Measurements from ENCODE around the gene PLXNA4.

DNA sequence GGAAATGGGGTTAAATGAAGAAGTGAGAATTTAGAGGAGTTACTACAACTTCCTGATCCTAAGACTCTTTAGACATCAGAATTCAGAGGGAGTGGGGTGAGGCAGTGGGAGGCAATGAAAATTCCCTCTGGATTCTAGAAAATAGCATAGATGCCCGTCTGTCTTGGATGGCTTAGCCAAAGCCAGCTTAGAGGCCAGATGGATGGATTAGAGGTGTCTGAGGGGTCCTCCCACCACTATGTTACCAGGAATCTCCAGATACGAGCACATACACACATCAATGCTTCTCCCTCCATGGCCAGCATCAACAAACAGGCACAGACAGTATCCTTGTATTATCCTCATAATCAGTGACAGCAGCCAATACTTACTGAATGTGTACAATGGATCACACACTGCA, 418.1 kb downstream of the PLXNA4 start:
- TF ChIP-seq ZBTB21 (tag by site-specific recombination; IDR thresholded peaks at IDR 0.05) (no peak), ZNF394 (tag by site-specific recombination; IDR thresholded peaks at IDR 0.05; ENCODE audit: borderline replicate concordance) (no peak), KLF9 (tag by site-specific recombination; IDR thresholded peaks at IDR 0.05; ENCODE audit: low read depth) (no peak)
- TF ChIP-seq, protein P1, sequence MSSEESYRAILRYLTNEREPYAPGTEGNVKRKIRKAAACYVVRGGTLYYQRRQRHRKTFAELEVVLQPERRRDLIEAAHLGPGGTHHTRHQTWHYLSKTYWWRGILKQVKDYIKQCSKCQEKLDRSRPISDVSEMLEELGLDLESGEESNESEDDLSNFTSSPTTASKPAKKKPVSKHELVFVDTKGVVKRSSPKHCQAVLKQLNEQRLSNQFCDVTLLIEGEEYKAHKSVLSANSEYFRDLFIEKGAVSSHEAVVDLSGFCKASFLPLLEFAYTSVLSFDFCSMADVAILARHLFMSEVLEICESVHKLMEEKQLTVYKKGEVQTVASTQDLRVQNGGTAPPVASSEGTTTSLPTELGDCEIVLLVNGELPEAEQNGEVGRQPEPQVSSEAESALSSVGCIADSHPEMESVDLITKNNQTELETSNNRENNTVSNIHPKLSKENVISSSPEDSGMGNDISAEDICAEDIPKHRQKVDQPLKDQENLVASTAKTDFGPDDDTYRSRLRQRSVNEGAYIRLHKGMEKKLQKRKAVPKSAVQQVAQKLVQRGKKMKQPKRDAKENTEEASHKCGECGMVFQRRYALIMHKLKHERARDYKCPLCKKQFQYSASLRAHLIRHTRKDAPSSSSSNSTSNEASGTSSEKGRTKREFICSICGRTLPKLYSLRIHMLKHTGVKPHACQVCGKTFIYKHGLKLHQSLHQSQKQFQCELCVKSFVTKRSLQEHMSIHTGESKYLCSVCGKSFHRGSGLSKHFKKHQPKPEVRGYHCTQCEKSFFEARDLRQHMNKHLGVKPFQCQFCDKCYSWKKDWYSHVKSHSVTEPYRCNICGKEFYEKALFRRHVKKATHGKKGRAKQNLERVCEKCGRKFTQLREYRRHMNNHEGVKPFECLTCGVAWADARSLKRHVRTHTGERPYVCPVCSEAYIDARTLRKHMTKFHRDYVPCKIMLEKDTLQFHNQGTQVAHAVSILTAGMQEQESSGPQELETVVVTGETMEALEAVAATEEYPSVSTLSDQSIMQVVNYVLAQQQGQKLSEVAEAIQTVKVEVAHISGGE (tag by site-specific recombination; conservative IDR thresholded peaks at IDR 0.05; ENCODE audit: low read depth) = no peak
- TF ChIP-seq, protein P2, sequence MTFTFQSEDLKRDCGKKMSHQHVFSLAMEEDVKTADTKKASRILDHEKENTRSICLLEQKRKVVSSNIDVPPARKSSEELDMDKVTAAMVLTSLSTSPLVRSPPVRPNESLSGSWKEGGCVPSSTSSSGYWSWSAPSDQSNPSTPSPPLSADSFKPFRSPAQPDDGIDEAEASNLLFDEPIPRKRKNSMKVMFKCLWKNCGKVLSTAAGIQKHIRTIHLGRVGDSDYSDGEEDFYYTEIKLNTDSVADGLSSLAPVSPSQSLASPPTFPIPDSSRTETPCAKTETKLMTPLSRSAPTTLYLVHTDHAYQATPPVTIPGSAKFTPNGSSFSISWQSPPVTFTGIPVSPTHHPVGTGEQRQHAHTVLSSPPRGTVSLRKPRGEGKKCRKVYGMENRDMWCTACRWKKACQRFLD (tag by site-specific recombination; IDR thresholded peaks at IDR 0.05) = no peak
- TF ChIP-seq, protein P3, sequence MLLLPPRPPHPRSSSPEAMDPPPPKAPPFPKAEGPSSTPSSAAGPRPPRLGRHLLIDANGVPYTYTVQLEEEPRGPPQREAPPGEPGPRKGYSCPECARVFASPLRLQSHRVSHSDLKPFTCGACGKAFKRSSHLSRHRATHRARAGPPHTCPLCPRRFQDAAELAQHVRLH (tag by site-specific recombination; IDR thresholded peaks at IDR 0.05) = no peak
- TF ChIP-seq, protein P4, sequence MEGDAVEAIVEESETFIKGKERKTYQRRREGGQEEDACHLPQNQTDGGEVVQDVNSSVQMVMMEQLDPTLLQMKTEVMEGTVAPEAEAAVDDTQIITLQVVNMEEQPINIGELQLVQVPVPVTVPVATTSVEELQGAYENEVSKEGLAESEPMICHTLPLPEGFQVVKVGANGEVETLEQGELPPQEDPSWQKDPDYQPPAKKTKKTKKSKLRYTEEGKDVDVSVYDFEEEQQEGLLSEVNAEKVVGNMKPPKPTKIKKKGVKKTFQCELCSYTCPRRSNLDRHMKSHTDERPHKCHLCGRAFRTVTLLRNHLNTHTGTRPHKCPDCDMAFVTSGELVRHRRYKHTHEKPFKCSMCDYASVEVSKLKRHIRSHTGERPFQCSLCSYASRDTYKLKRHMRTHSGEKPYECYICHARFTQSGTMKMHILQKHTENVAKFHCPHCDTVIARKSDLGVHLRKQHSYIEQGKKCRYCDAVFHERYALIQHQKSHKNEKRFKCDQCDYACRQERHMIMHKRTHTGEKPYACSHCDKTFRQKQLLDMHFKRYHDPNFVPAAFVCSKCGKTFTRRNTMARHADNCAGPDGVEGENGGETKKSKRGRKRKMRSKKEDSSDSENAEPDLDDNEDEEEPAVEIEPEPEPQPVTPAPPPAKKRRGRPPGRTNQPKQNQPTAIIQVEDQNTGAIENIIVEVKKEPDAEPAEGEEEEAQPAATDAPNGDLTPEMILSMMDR (tag by site-specific recombination; IDR thresholded peaks at IDR 0.05) = no peak

All from HEK293 (cell line).